ENCODE results near the gene AURKAIP1.

Gene AURKAIP1

GRCh38 chr1:1337793-1338147 lies 37.2 kb downstream of the AURKAIP1 start:
- no peak for DNase-seq (ENCODE audit: low read depth)
- no peak overlapping the region for H3K4me3 ChIP-seq (ENCODE audit: low read depth, low read length)
- TF ChIP-seq CTCF (conservative IDR thresholded peaks at IDR 0.05; ENCODE audit: low read depth, low read length) = no peak

- TF ChIP-seq CTCF (conservative IDR thresholded peaks at IDR 0.05; ENCODE audit: low read depth, low read length) = no peak
- no peak overlapping the region for H3K4me3 ChIP-seq (ENCODE audit: low read depth, low read length)
These were observed 37.8 kb downstream of the AURKAIP1 start for GRCh38 chr1:1336931-1337792.

GRCh38 chr1:1336446-1336845 lies 38.6 kb downstream of the AURKAIP1 start:
- DNase-seq (ENCODE audit: low read depth) = no peak
- TF ChIP-seq CTCF (conservative IDR thresholded peaks at IDR 0.05; ENCODE audit: low read depth, low read length) = no peak
- no peak overlapping the region for H3K4me3 ChIP-seq (ENCODE audit: low read depth, low read length)

More at GRCh38 chr1:1336931-1337792, 37.8 kb downstream of the AURKAIP1 start:
- no peak for DNase-seq (ENCODE audit: low read depth)

- no peak for DNase-seq (ENCODE audit: low read depth)
- H3K4me3 ChIP-seq (ENCODE audit: low read depth, low read length) = no peak overlapping the region
- no peak for TF ChIP-seq CTCF (conservative IDR thresholded peaks at IDR 0.05; ENCODE audit: low read depth, low read length)
These were observed 39.2 kb downstream of the AURKAIP1 start for GRCh38 chr1:1335792-1336248.

GRCh38 chr1:1335283-1335682 lies 39.7 kb downstream of the AURKAIP1 start:
- no peak for TF ChIP-seq CTCF (conservative IDR thresholded peaks at IDR 0.05; ENCODE audit: low read depth, low read length)
- no peak for DNase-seq (ENCODE audit: low read depth)
- H3K4me3 ChIP-seq (ENCODE audit: low read depth, low read length) = no peak overlapping the region

GRCh38 chr1:1334835-1335234 lies 40.2 kb downstream of the AURKAIP1 start:
- no peak for DNase-seq (ENCODE audit: low read depth)
- TF ChIP-seq CTCF (conservative IDR thresholded peaks at IDR 0.05; ENCODE audit: low read depth, low read length) = no peak
- H3K4me3 ChIP-seq (ENCODE audit: low read depth, low read length) = no peak overlapping the region
